GM10266 (cell line): ENCODE results near the gene ASPHD1.

ENCODE experiments used
- DNase-seq: peaks from one replicate; pipeline ENCODE4 v3.0.0; 2012; ENCODE audit errors: extremely low spot score
- CTCF ChIP-seq: IDR thresholded peaks from 2 replicates; pipeline ENCODE4 v1.5.1; 2012; ENCODE audit warnings: mild to moderate bottlenecking, low read depth; ENCODE audit not compliant: control insufficient read depth, insufficient read depth; ENCODE audit errors: missing control alignments

ASPHD1 gene

GRCh38 chr16:29900102-29900887 lies at the start of gene ASPHD1:
Gene ASPHD1 (plus strand): TSS chr16:29900488. CDS start chr16:29900972, 484 bp downstream.
- no peak for TF ChIP-seq CTCF
- DNase-seq, result peak; percentile 93

GRCh38 chr16:29850998-29851397 lies 49.3 kb upstream of the ASPHD1 start:
- no peak for DNase-seq
- no peak for TF ChIP-seq CTCF

- TF ChIP-seq CTCF, result no peak
- DNase-seq, result no peak
These were observed 47.6 kb upstream of the ASPHD1 start for GRCh38 chr16:29852654-29853053.

- TF ChIP-seq CTCF, result no peak
- DNase-seq, result no peak
These were observed 45.7 kb upstream of the ASPHD1 start for GRCh38 chr16:29854520-29855100.

GRCh38 chr16:29857133-29857760 lies 43.0 kb upstream of the ASPHD1 start:
- no peak for TF ChIP-seq CTCF
- DNase-seq, result no peak

- TF ChIP-seq CTCF, result no peak
These were observed 42.0 kb upstream of the ASPHD1 start for GRCh38 chr16:29858149-29858849.

More at GRCh38 chr16:29858149-29858849, 42.0 kb upstream of the ASPHD1 start:
- DNase-seq, result no peak
